Omental fat pad (tissue), 4 donors: ENCODE results near the gene LPP. TPM values are rescaled to one million over a fixed set of nuclear protein-coding genes. Genes with fewer than 3 reads are reported as not detected.
A peak's percentile ranks its signal among the peaks of the same experiment; 100 is the strongest.

Experiments
- ATAC-seq: fragments of 150-250 bp; one replicate; pipeline ENCODE4 v1.9.1; 2016; ENCODE audit warnings: mild to moderate bottlenecking, moderate library complexity; ENCODE audit not compliant: low FRiP score
- DNase-seq: peaks from one replicate; pipeline ENCODE4 v3.0.0-alpha.2; 2019; ENCODE audit warnings: low spot score
- total RNA-seq, 4 donors: library from RNA; depleted of rRNA; stranded (reverse); fragments of >200 nt; gene quantifications; one replicate each; pipeline ENCODE4 v1.1.0, GENCODE V29; 2016
- TF ChIP-seq, protein P1 (sequence below), 3 donors: fragments of 450-650 bp; IDR thresholded peaks; one replicate each; pipeline ENCODE4 v1.5.1; 2016 to 2017; ENCODE audit warnings: antibody characterized with exemption in 3 of 3, mild to moderate bottlenecking in 3 of 3, moderate library complexity in 2 of 3

LPP gene
- total RNA-seq, 4 donors from 2014 or later = 113 to 302 (median 126) TPM

DNA sequence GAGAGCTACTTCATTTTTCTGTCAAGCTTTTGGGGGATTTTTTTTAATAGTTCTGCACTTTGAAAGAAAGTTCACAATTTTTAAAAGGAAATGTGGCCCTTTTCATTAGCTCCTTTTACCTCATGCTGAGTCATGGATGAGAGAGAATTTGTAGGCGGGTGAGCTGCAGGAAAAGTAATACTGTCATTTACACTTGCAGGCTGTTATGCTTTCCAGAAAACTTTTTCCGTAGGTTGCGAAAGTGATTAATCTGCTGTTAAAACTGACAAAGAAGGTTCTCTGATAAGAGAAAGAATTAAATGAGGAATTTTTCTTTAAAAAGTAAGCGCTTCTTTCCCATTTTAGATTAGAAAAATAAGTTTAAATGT lies 430.2 kb downstream of the LPP start:
- ATAC-seq (peak; percentile 78), DNase-seq (no peak)
- TF ChIP-seq, protein P1, sequence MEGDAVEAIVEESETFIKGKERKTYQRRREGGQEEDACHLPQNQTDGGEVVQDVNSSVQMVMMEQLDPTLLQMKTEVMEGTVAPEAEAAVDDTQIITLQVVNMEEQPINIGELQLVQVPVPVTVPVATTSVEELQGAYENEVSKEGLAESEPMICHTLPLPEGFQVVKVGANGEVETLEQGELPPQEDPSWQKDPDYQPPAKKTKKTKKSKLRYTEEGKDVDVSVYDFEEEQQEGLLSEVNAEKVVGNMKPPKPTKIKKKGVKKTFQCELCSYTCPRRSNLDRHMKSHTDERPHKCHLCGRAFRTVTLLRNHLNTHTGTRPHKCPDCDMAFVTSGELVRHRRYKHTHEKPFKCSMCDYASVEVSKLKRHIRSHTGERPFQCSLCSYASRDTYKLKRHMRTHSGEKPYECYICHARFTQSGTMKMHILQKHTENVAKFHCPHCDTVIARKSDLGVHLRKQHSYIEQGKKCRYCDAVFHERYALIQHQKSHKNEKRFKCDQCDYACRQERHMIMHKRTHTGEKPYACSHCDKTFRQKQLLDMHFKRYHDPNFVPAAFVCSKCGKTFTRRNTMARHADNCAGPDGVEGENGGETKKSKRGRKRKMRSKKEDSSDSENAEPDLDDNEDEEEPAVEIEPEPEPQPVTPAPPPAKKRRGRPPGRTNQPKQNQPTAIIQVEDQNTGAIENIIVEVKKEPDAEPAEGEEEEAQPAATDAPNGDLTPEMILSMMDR (IDR thresholded peaks at IDR 0.05) = no peak

DNA sequence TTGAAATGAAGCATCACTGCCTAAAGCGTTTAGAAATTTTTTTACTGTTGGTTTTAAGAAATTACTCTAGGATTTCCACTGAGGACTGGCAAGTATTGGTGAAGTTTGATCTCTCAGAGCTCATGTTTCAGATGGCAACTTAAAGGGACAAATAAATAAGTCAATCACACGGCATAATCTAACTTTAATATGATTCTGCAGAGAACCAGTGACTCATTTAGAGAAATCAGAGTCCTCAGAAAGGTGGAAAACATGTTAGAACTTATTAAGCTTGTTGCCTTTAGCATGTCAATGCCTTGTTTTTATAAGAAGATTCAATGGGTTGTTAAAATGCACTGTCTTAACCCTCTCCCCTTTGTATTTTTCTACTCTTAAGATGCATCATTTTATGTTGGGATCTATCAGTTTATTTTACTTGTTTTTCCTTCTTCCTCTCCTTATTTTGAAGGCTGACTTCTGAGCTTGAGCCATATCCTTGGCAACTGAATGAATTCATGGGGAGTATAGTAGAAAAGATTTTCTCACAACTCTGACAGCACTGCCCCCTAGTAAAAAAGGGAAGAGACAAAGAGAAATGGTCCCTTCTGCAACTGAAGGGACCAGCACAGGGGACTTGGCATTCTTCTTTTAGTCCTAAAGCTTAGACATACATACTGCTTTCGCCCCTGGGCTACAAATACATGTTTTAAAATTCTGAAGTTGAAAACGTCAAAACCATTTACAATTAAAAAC lies 431.2 kb downstream of the LPP start:
- DNase-seq = no peak
- TF ChIP-seq, protein P1 (IDR thresholded peaks at IDR 0.05) = no peak
- ATAC-seq = peak; percentile 27

DNA sequence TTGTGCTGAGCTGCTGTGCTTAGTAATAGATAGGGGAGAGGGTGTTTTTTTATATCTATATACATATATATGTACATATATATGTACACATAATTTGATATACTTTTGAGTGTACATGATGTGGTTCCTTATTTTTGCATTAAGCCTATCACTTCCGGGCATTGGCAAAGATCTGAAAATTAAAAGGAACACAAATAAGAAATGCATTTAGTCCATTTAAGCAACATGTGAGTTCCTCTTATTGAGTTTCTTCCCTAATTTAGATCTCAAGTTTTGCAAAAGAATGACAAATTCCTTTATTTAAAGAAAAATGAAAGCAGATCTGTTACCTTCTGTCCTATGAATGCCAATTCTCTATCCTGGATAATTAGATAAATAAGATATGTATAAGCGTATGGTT lies 435.1 kb downstream of the LPP start:
- no peak for ATAC-seq
- TF ChIP-seq, protein P1 (IDR thresholded peaks at IDR 0.05) = no peak
- no peak for DNase-seq

DNA sequence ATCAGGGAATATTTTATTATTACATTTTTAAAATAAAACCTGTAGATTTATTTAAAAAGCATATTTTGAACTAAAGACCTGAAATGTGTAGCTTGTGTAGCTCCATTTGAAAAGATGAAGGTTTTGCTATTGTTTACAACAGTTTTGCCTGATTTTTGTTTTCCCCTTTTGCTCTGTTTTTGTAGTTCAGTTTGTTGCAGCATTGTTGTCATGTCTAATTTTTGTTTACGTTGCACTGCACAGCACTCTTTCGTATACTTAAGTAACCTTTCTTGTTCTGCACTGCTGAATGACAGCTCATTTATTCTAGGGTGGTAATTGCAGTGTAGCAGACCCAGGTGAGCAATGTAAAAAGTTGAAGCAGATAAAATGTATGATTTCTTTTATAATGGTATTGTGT lies 435.8 kb downstream of the LPP start:
- no peak for DNase-seq
- ATAC-seq = no peak
- TF ChIP-seq, protein P1 (IDR thresholded peaks at IDR 0.05) = no peak

DNA sequence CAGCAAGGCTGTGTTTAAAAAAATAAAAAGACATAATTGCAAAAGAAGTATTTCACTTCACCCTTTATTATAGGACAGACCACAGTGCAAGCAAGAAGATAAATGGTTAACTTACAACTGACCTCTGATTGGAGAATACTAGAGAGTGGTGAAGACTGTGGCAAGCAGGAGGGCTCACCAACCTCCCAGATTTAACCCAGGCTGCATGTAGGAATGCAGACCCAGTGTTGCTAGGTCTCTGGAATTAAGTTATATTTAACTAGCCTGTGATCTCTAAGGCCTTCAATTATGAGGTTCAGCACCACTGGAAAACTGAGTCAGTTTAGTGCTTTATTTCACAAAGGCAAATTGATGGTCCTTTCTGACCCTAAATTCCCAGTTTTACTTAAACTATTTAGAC lies 436.6 kb downstream of the LPP start:
- TF ChIP-seq, protein P1 (IDR thresholded peaks at IDR 0.05) = no peak
- ATAC-seq = no peak
- no peak for DNase-seq

DNA sequence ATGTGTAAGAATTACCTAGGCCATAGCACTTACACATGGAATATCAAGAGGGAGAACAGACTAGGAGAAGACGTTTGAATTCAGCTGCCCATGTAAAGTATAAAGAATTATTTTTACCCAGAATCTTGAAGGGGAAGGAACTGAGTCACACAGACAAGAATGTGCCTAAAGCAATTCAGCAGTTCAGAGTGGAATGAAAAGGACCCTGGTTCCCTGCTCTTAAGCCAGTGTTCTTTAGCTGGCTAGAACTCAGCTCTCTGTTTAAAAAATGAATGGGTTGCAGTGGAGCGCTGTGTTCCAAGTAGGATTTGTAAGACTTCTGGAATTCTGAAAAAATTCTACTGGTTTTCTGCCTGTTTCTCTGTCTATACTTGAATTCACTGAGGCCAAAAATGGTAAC lies 440.2 kb downstream of the LPP start:
- ATAC-seq = peak; percentile 76
- DNase-seq = no peak
- TF ChIP-seq, protein P1 (IDR thresholded peaks at IDR 0.05) = no peak

DNA sequence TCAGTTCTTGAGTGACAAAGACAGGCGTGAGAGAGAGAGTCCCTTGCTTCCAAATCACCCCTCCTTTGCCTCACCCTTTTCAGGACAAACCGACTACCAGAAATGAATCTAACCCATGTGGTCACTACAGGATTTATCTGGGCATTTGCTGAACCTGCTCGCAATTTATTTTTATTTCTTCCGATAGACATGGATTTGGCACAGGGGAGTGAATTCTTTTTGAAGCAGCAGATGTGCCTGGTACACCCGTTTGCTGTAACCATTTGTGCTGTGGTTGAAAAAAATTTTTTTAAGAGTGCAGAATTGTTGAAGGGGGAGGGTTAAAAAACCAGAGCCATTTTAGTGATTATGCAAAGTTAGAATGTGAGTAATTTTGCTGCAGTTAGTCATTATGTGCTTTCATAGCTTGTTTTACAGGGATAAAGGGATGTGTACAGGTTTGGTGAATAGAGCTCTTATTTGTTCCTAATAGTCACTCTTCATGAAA lies 442.0 kb downstream of the LPP start:
- TF ChIP-seq, protein P1 (IDR thresholded peaks at IDR 0.05) = no peak
- ATAC-seq = no peak
- no peak for DNase-seq
